Measurements from ENCODE around the gene CCDC83. TPM values are rescaled to one million over a fixed set of nuclear protein-coding genes. Genes with fewer than 3 reads are reported as not detected.

Gene CCDC83
- total RNA-seq (2014; rRNA removed; shearing (Covaris generic)) = not detected in 2 replicates

DNA sequence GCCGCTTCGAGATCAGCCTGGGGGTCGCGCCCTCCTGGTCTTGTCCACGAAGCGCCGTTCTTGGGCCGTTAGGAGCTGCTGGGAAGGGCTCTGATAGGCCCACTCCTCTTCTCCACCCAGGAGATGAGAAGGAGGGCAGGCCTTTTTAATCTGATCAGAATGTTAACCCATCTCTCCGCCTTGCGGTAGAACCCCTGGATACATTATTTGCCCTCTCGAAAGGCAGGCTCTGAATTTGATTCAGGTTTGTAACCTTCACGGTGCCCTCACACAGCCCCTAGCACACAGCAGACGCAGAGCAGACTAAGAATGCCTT lies at the start of gene CCDC83:
TSS of gene CCDC83 (plus strand) at position 43 of the 316 bp plus-strand sequence. CDS start 9,741 bp downstream, outside the sequence.
- peak; percentile 13 for DNase-seq (ENCODE audit: low spot score)
- in situ Hi-C loops (cut with HindIII; ENCODE audit: low sequenced_read_pairs) = no loop called here

DNA sequence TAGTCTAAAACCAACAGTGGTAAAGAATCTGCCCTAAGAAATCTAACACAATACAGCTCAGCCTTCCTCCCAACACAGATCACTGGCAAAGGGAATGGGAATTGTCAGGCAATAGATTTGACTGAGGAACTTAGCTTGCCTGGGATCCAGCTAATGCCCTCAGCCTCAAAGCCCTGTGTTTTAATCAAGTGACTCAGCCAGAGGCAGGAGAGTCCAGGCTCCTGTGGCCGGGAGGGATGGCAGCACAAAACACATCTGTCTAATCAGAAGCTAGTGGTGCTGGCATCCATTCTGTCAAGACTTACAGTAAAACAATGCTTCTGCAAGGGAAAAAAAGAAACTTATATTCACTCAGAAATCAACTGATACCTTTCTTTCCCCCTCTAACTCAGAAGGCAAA lies 49.8 kb upstream of the CCDC83 start:
- DNase-seq (ENCODE audit: low spot score) = no peak
- in situ Hi-C loops (cut with HindIII; ENCODE audit: low sequenced_read_pairs) = no loop called here

DNA sequence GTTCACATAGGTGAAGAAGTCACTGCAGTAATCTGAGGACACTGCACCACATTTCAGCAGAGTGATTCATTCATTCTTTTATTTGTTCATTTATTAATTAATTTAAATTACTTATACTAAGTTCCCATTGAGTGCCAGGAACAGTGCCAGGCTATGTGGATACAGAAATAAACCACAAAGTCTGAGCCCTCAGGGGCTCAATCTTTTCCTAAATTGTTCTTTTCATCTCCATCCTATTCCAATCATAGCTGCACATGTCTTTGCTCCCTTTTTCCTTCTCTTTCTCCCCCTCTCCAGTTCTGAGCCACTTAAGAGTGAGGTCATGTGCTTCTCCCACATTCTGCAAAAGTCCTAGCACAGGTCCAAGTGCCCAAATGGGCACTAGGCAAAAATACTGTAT lies 49.2 kb upstream of the CCDC83 start:
- in situ Hi-C loops (cut with HindIII; ENCODE audit: low sequenced_read_pairs) = no loop called here

DNA sequence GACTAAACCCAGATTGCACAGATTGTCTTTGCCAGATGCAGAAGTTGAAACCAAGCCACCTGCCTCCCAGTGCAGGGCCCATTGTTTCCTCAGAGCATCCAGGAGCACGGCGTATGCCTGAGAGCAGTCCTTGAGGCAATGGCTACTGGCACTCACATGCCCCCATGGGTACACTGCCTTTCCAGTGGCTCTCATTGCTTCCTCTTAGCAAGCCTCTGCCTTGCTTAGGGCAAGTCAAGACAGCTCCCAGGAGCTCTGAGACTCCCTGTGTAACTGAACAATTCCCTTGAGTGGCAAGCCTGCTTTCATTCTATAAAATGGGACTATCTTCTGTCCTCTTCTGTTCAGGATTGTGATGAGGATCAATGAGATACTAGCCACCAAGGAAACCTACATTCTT lies 48.3 kb upstream of the CCDC83 start:
- DNase-seq (ENCODE audit: low spot score) = no peak
- in situ Hi-C loops (cut with HindIII; ENCODE audit: low sequenced_read_pairs) = no loop called here

More for the DNA sequence above, 49.2 kb upstream of the CCDC83 start:
- no peak for DNase-seq (ENCODE audit: low spot score)

DNA sequence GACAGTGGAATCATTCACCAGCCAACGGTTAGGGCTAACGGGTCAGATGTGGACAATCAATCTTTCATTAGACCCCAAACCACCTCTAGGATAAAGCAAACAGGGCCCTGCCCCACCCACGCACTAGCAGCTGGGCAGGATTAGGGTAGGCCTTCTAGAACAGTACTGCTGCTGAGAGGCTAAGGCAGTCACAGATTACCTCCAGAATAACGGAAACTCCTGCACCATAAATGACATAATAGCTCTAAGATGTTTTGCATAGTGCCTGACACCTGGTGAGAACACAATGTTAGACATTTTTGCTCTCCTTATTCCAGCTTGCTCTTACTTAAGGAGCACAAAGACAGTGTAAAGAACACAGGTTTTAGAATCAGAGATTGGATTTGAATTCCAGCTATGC lies 46.0 kb upstream of the CCDC83 start:
- in situ Hi-C loops (cut with HindIII; ENCODE audit: low sequenced_read_pairs) = no loop called here
- no peak for DNase-seq (ENCODE audit: low spot score)

DNA sequence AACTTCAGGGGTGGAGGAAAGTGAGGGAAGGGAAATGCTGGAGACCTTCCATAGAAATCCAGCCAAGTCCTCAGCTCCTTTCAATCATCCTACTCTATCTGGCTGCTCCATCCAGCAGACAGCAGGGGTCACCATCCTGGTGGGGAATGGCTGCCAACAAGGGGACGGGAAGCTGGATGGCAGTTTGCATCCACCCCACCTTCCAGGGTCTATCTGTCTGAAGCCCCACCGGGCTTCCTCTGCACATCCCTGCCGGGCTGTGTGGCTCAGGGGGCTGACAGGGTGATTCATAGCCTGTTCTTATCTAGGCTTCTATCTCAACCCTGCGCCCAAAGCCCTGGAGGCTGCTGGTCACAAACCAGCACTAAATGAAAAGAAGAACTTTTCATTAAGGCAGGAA lies 45.3 kb upstream of the CCDC83 start:
- in situ Hi-C loops (cut with HindIII; ENCODE audit: low sequenced_read_pairs) = no loop called here

DNA sequence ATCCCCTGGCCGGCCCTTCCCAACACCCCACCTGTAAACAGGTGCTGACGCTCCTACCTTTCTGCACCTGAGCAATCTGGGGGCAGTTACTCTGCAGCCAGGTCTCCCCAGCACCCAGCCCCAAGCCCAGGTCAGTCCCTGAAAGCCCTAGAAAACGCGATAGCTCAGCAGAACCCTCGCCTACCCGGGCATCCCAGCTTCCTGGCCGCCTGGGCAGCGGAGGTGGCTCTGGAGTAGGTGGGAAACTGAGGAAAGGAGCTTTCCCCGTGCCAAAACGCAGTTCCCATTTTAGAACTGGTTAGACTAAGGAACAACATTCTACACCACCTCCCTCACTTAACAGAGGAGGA lies 44.7 kb upstream of the CCDC83 start:
- in situ Hi-C loops (cut with HindIII; ENCODE audit: low sequenced_read_pairs) = no loop called here
- peak; percentile 3 for DNase-seq (ENCODE audit: low spot score)

More for the DNA sequence above, 45.3 kb upstream of the CCDC83 start:
- DNase-seq (ENCODE audit: low spot score) = peak; percentile 37

DNA sequence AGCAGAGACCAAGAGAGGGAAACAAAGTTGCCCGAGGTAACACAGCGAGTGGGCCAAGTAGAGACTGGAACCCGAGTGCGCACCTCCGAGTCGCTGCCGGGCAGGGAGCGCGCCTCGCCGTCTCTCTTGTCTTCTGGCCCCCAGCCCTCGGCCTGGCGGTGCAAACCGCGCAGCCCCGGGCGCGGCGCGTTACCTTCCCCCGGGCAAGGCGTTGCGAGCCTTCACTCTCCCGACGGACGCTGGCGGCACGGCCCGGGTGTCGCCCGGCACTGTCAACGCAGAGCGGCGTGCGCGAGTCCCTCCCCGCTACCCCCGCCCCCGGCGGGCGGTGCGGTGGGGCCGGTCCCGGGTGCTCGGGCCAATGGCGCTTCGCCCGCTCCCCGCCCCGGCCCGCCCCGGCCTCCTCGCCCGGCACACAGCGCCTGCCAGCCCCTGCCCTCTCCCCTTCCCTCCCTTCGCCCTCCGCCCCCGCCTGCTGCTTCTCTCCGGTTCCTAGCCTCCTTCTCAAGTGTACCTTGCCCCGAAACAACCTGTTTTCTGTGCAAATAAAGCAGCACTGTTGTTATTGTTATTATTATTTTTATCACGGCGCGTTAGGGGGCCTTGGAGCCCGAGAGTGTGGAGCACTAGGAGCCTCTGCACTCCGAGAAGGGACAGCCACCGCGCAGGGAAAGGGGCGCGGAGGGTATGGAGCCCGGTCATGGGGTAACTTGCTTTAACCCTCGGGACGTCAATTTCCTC lies 44.1 kb upstream of the CCDC83 start, which contains the start of gene SYTL2:
TSS of gene SYTL2 (minus strand) at position 271 of the 741 bp plus-strand sequence. CDS start 53,416 bp downstream, outside the sequence.
- in situ Hi-C loops (cut with HindIII; ENCODE audit: low sequenced_read_pairs) = no loop called here
- DNase-seq (ENCODE audit: low spot score) = peak; percentile 48

DNA sequence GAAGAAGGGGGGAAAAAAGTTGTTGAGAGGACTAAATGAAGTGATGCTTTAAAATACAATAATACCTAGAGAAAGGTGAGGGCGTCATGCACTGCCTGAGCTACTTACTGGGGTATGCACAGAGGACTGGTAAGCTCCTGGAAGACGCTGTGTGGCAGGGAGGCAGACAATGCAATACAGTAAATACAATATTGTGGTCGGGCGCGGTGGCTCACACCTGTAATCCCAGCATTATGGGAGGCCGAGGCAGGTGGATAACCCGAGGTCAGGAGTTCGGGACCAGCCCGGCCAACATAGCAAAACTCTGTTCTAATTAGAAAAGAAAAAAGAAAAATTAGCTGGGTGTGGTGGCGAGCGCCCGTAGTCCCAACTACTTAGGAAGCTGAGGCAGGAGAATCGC lies 43.6 kb upstream of the CCDC83 start:
- in situ Hi-C loops (cut with HindIII; ENCODE audit: low sequenced_read_pairs) = no loop called here
- no peak for DNase-seq (ENCODE audit: low spot score)

DNA sequence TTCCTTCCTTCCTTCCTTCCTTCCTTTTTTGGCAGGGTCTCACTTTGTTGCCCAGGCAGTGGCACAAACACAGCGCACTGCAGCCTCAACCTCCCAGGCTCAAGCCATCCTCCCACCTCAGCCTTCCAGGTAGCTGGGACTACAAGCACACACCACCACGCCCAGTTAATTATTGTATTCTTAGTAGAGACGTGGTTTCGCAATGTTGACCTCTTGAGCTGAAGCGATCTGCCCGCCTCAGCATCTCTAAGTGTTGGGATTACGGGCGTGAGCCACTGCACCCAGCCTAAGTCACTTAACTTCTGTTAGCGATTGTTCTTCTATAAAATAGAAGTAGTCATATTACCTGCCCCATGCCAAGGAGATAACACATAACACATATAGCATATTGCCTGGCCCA lies 41.5 kb upstream of the CCDC83 start:
- in situ Hi-C loops (cut with HindIII; ENCODE audit: low sequenced_read_pairs) = no loop called here
- no peak for DNase-seq (ENCODE audit: low spot score)

DNA sequence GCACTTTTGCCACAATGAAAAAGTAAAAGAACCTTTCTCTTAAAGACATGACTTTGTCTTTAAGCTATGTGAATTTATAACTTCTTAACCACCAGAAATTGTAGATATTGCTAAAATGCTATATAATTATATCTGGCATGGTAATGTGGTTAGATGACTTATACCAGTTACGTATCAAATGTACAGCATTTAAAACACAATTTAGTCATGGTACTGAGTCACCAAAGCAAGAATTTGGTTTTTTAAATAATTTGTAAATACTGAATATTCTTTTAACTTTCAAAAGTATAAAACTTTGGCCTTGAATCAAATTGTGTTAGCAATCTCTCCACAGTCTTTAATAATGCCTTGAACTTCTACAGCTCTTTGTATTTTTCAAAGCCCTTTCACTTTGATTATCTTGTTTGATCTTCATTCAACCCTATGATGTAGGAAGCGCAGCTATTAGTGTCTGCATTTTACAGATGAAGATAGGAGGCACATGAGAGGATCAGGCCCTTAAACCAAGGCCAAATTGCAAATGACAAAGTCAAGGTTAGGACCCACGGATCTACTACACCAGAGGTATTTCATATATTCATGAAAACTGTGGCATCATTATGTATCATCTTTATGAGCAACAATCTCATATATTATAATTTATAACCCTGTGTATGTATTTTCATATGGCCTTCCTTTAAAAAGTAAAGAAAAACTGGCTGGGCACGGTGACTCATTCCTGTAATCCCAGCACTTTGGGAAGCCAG lies 39.8 kb upstream of the CCDC83 start:
- no peak for DNase-seq (ENCODE audit: low spot score)
- in situ Hi-C loops (cut with HindIII; ENCODE audit: low sequenced_read_pairs) = no loop called here

DNA sequence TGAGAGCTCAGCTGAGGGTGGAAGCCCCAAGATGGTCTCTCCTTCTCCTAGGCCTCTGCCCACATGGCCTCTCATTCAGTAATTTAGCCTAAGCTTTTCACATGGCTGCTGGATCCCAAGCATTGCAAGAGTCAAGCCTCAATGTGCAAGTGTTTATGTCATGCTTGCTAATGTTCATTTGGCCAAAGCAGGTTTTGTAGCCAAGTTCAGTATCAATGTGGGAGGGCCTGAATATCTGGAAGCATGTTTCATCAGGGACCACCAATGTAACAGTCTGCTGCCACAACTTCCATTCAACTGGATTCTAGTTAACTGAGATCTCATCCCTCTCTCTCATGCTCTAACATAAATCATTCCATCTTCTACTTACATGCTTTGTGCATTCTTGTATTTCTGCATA lies 35.7 kb upstream of the CCDC83 start:
- DNase-seq (ENCODE audit: low spot score) = no peak
- in situ Hi-C loops (cut with HindIII; ENCODE audit: low sequenced_read_pairs) = no loop called here

DNA sequence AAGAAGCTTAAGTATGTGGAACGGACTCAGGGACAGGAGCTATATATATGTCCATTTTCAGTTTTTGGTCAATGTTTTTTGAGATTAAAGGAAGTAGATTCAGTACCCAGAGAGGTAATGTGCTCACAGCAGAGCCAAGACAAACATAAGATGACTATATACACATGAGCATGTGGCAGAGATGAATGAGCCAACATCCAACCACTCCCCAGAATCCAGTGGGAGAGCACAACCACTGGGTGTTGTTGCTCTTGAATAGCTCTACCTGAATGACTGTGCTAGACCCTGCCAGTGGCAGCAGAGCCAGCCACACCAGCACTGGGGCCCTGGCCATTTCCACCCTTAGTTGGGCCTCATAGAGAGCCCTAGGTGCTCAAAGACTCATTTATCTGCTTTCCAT lies 33.5 kb upstream of the CCDC83 start:
- in situ Hi-C loops (cut with HindIII; ENCODE audit: low sequenced_read_pairs) = no loop called here
- no peak for DNase-seq (ENCODE audit: low spot score)

DNA sequence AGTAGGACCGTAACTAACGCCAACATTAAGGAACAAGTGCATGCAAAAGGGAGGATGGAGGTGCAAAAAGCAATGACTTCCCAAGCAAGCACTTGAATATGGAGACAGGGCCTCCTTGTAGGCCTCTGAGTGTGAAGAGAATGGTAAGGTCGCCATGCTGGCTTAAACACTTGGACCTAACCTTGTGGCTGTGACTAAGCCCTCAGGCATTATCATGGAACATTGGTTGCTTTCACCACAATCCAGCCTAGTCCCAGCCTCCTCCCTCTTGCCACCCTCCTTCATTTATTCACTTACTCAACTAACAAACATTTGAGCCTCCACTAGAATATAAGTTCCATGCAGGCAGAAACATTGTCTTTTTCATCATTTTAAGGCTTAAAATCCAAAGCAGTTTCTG lies 32.4 kb upstream of the CCDC83 start:
- DNase-seq (ENCODE audit: low spot score) = no peak
- in situ Hi-C loops (cut with HindIII; ENCODE audit: low sequenced_read_pairs) = no loop called here

DNA sequence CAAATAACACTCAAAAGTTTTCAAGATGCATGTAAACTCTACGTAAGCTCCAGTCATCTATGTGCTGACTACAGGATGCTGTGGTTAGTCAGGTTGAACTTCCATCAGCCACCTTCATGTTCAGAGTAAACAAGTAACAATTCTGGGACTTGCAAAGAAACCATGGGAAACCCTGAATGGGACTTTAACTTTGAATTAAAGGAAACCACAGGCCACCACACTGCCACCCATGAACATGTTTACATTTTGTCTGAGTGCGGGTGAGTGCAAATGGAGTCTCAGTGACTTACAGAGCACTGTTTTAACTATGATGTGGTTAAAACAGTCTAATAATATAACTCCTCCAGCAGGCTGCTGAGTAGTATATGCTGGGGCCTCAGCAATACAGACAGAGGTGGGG lies 31.4 kb upstream of the CCDC83 start:
- no peak for DNase-seq (ENCODE audit: low spot score)
- in situ Hi-C loops (cut with HindIII; ENCODE audit: low sequenced_read_pairs) = no loop called here

DNA sequence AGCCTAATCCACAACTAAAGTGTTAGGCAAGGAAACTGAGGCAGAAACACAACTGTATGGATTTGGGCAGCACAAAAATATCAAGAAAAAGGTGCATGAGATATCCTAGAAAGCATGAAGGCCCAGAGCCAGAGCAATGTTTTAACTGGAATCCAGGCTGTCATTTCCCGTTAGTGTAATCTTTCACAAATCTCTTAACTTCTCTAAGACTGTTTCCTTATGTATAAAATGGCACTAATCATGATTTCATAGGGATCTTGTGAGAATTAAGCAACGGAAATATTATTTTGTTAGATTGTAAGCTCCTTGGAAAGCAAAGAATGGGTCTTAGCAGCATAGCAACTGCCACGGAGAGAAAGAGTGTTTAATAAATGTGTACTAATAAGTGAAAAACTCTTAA lies 29.6 kb upstream of the CCDC83 start:
- in situ Hi-C loops (cut with HindIII; ENCODE audit: low sequenced_read_pairs) = no loop called here
- no peak for DNase-seq (ENCODE audit: low spot score)

DNA sequence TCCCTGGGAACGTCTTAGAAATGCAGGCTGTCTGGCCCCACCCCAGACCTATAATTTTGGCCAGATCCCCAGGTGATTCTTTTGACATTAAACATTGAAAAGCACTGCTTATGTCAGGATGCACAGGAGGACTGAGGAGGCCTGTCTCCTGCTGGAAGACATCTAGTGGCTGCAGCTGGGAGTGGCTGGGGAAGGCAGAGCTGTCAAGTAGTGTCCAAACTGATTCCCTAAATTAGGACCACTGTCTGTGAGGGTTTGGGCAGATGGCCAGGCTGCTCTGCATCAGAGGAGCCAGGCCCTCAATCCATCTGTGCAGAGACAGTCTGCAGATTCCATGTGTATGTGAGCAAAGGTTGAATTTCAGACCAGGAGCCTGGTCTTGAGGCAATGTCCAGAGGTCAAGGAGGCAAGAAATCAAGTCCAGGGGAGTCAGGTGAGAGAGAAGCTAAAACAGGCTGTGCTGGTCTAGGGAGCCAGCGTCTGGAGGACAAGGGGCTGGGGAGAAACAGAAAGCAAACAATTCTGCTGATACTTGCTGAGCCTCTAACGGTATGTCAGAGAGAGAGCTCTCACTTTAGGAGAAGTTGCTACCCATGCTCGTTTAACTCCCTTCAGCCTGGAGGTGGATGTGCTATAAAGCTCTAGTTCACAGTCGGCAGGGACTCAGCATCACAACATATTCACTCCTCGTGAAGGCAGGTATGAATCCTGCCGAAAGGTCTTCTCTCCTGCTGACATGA lies 28.9 kb upstream of the CCDC83 start:
- in situ Hi-C loops (cut with HindIII; ENCODE audit: low sequenced_read_pairs) = no loop called here

DNA sequence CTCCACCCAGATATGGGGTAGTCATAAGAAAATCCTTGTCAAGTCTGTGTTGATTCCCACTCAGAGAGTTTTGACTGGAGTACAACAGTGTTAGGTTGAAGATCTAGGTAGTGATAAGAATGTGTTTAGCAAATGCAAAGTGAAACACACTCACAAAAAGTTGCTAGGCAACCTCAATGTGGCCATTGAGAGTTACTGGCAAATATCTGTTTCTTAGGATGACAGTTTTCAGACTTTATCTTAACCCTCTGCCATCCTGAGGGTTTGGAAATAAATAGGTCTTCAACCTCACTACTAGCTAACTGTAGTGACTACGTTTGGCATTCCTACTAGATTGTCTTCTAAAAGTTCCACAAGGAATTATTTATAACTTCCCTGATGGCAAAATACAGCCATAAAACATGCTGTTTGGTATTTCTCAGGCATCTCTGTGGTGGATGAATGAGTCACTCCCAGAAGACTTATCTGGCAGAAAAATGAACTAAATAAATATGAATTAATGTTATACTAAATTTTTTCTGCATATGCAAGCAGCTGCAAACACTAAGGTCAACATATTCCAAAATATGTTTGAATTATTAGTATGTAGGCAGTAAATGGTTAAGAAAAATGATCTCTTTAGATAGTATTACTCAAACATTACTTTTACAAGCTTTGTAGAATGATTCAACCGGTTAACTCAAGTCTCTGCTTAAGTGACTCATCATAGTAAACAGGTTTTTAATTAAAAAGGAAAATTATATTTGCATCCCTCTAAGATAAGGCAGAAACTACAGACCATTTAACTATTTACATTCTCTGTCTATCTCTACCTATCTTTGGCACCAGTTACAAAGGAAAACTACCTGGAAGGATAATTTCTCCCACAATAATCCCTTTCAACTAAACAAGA lies 27.2 kb upstream of the CCDC83 start:
- no peak for DNase-seq (ENCODE audit: low spot score)
- in situ Hi-C loops (cut with HindIII; ENCODE audit: low sequenced_read_pairs) = no loop called here

More for the DNA sequence above, 28.9 kb upstream of the CCDC83 start:
- DNase-seq (ENCODE audit: low spot score) = peak; percentile 86

DNA sequence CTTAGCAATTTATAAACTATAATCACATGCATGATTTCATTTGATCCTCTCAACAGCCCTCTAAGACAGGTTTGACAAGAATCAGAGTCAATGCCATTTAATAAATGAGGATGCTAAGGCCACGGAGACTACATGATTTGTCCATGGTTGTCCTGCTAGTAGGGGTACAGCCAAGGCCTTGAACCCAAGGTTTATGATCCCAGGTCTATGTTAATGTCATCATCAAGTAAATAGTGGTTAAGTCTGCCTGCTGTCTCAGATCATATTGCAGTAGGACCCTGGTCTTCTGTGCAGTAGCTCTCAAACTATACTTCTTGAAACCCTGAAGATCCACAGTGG lies 26.6 kb upstream of the CCDC83 start:
- in situ Hi-C loops (cut with HindIII; ENCODE audit: low sequenced_read_pairs) = no loop called here
- DNase-seq (ENCODE audit: low spot score) = no peak
